PC-9 (cell line): Measurements from ENCODE around the gene SDK2. TPM values are rescaled to one million over a fixed set of nuclear protein-coding genes. Genes with fewer than 3 reads are reported as not detected.

Experiments
- BruUV-seq: library from RNA; stranded (reverse); fragments of 400-500 nt; replicated peaks from 2 replicates; lab custom pipeline; 2021; lab: Mats Ljungman, UMichigan
- CTCF ChIA-PET: fragments of 300-600 bp; sonication (Branson Sonifier 250); formaldehyde crosslinking; loops from one replicate; lab custom pipeline; 2022; ENCODE audit warnings: antibody characterized with exemption; lab: Charles Lee
- POLR2A ChIA-PET: fragments of 300-600 bp; sonication (Branson Sonifier 250); formaldehyde crosslinking; loops from one replicate; lab custom pipeline; 2022; ENCODE audit warnings: antibody characterized with exemption; ENCODE audit not compliant: unreplicated experiment; lab: Charles Lee
- DNase-seq, 2 experiments: peaks; one replicate each; pipeline versions ENCODE4 v3.0.0 to v3.0.0-alpha.2; 2015 to 2022; ENCODE audit warnings: mixed read lengths in 1 of 2
- H2AFZ ChIP-seq: fragments of 200-600 bp; sonication (generic); 2 replicates; pipeline ENCODE4 v1.8.1; 2017; ENCODE audit warnings: antibody characterized with exemption
- H3F3A ChIP-seq: fragments of 200-600 bp; sonication (generic); 2 replicates; pipeline ENCODE4 v1.8.1; 2017; ENCODE audit warnings: antibody characterized with exemption, mild to moderate bottlenecking, low read depth; ENCODE audit not compliant: insufficient read depth
- H3K27ac ChIP-seq: fragments of 200-600 bp; sonication (generic); 2 replicates; pipeline ENCODE4 v1.6.1; 2016; ENCODE audit warnings: mixed run types
- H3K27me3 ChIP-seq: fragments of 200-600 bp; sonication (generic); 2 replicates; pipeline ENCODE4 v1.6.1; 2016; ENCODE audit warnings: low read depth, mixed run types; ENCODE audit not compliant: insufficient read depth
- H3K36me3 ChIP-seq: fragments of 200-600 bp; sonication (generic); 2 replicates; pipeline ENCODE4 v1.6.1; 2016; ENCODE audit warnings: low read depth, mixed run types
- H3K4me1 ChIP-seq: fragments of 200-600 bp; sonication (generic); replicated peaks from 2 replicates; pipeline ENCODE4 v1.6.1; 2016; ENCODE audit warnings: mixed run types; ENCODE audit not compliant: insufficient read depth
- H3K4me2 ChIP-seq: fragments of 200-600 bp; sonication (generic); 2 replicates; pipeline ENCODE4 v1.6.1; 2017; ENCODE audit warnings: mixed run types
- H3K4me3 ChIP-seq: fragments of 200-600 bp; sonication (generic); 2 replicates; pipeline ENCODE4 v1.6.1; 2016; ENCODE audit warnings: mixed run types
- H3K79me2 ChIP-seq: fragments of 200-600 bp; sonication (generic); 2 replicates; pipeline ENCODE4 v1.6.1; 2017; ENCODE audit warnings: low read depth, mixed run types
- H3K9me2 ChIP-seq: fragments of 200-600 bp; sonication (generic); 2 replicates; pipeline ENCODE4 v1.8.1; 2017; ENCODE audit warnings: mild to moderate bottlenecking; ENCODE audit not compliant: insufficient read depth
- H3K9me3 ChIP-seq: fragments of 200-600 bp; sonication (generic); 2 replicates; pipeline ENCODE4 v1.8.1; 2016; ENCODE audit warnings: low read depth; ENCODE audit not compliant: insufficient read depth
- H4K20me1 ChIP-seq: fragments of 200-600 bp; sonication (generic); 2 replicates; pipeline ENCODE4 v1.8.1; 2017; ENCODE audit not compliant: insufficient read depth
- CTCF ChIP-seq: fragments of 200-600 bp; sonication (generic); conservative IDR thresholded peaks from 2 replicates; pipeline ENCODE4 v1.6.1; 2017; ENCODE audit warnings: mixed run types, antibody characterized with exemption, mild to moderate bottlenecking, moderate library complexity
- EZH2 ChIP-seq: fragments of 200-600 bp; sonication (generic); IDR thresholded peaks from 2 replicates; pipeline ENCODE4 v1.8.0; 2017; ENCODE audit warnings: antibody characterized with exemption, low read depth
- intact Hi-C: fragments of 100-400 bp; cut with micrococcal nuclease; formaldehyde crosslinking; loops from one replicate; pipeline ENCODE4 v1.10.0; 2022; ENCODE audit not compliant: unreplicated experiment
- total RNA-seq: library from RNA; stranded (reverse); gene quantifications from 2 replicates; pipeline ENCODE4 v1.2.3, GENCODE V29; 2021

The SDK2 gene
- total RNA-seq, 1 experiment from 2014 or later, result 0.04 TPM

- Histone ChIP-seq H3K4me1 (no peaks in the 10 kb centered on the region), H3K4me3 (no peak overlapping the region), H3K36me3 (no peaks in the 10 kb centered on the region), H3K4me2 (no peak overlapping the region), H3K27me3 (peaks cover 99% of the 10 kb centered on the region), H3K9me3 (no peaks in the 10 kb centered on the region), H4K20me1 (no peaks in the 10 kb centered on the region), H3F3A (no peaks in the 10 kb centered on the region), H3K79me2 (no peaks in the 10 kb centered on the region), H2AFZ (no peak overlapping the region), H3K9me2 (no peaks in the 10 kb centered on the region), H3K27ac (no peak overlapping the region)
- BruUV-seq, result no TSS peak
- no peak for TF ChIP-seq CTCF
- no peak for TF ChIP-seq EZH2
- CTCF ChIA-PET, result no interaction called here
- DNase-seq, result no peak
- POLR2A ChIA-PET, result interaction anchor here (0.6 kb wide), 1 partner anchor 898 kb away, joined by 5 read pairs; no protein-coding TSS in a partner anchor
- intact Hi-C loops, result no loop called here
These were observed 75.3 kb downstream of the SDK2 start for GRCh38 chr17:73568934-73569333.

- intact Hi-C loops, result no loop called here
- H3K27ac ChIP-seq, result no peak overlapping the region
- H3K27me3 ChIP-seq, result peaks cover 99% of the 10 kb centered on the region
- no peaks in the 10 kb centered on the region for H3K4me1 ChIP-seq
- DNase-seq, result no peak
- no TSS peak for BruUV-seq
- H3K79me2 ChIP-seq, result no peaks in the 10 kb centered on the region
- H3K4me2 ChIP-seq, result no peak overlapping the region
- no peaks in the 10 kb centered on the region for H3K9me3 ChIP-seq
- H3K36me3 ChIP-seq, result no peaks in the 10 kb centered on the region
- no peak overlapping the region for H3K4me3 ChIP-seq
- no peaks in the 10 kb centered on the region for H4K20me1 ChIP-seq
- no peaks in the 10 kb centered on the region for H3F3A ChIP-seq
- ChIA-PET CTCF (no interaction called here), POLR2A (no interaction called here)
- H3K9me2 ChIP-seq, result no peaks in the 10 kb centered on the region
- no peak overlapping the region for H2AFZ ChIP-seq
- TF ChIP-seq EZH2, result no peak
- no peak for TF ChIP-seq CTCF
These were observed 77.1 kb downstream of the SDK2 start for GRCh38 chr17:73566905-73567782.

- H3K4me1 ChIP-seq, result no peaks in the 10 kb centered on the region
- CTCF ChIA-PET, result no interaction called here
These were observed 79.4 kb downstream of the SDK2 start for GRCh38 chr17:73564843-73565242.

More at GRCh38 chr17:73564843-73565242, 79.4 kb downstream of the SDK2 start:
- Histone ChIP-seq H3K4me3 (no peak overlapping the region), H3F3A (no peaks in the 10 kb centered on the region), H3K27me3 (peaks cover 98% of the 10 kb centered on the region), H3K9me2 (no peaks in the 10 kb centered on the region), H3K4me2 (no peak overlapping the region), H4K20me1 (no peaks in the 10 kb centered on the region), H3K27ac (no peak overlapping the region), H3K36me3 (no peaks in the 10 kb centered on the region), H3K9me3 (no peaks in the 10 kb centered on the region), H2AFZ (no peak overlapping the region), H3K79me2 (no peaks in the 10 kb centered on the region)
- DNase-seq, result no peak
- TF ChIP-seq CTCF (no peak), EZH2 (no peak)
- intact Hi-C loops, result no loop called here
- BruUV-seq, result no TSS peak
- POLR2A ChIA-PET, result no interaction called here
